GM20431 (cell line): ENCODE measurements around the gene HDHD5.

Experiments
- in situ Hi-C: fragments of 300-500 bp; cut with MseI, MboI; formaldehyde crosslinking; loops from one replicate; pipeline ENCODE4 v1.15.0; 2020; ENCODE audit warnings: low sequenced_read_pairs; ENCODE audit not compliant: unreplicated experiment

HDHD5 gene

GRCh38 chr22:17121233-17122195 is 37.6 kb downstream of the HDHD5 start, which contains the start of gene TMEM121B:
Gene TMEM121B (minus strand): TSS chr22:17121360. CDS start chr22:17121127, 233 bp downstream.
- in situ Hi-C loops, result no loop called here

- in situ Hi-C loops, result no loop called here
These were observed 38.3 kb downstream of the HDHD5 start for GRCh38 chr22:17120711-17121232.

- in situ Hi-C loops, result no loop called here
These were observed 38.8 kb downstream of the HDHD5 start for GRCh38 chr22:17120281-17120680.

- in situ Hi-C loops, result no loop called here
These were observed 39.4 kb downstream of the HDHD5 start for GRCh38 chr22:17119481-17120202.

- in situ Hi-C loops, result no loop called here
These were observed 40.7 kb downstream of the HDHD5 start for GRCh38 chr22:17118342-17118741.

- in situ Hi-C loops, result no loop called here
These were observed 41.2 kb downstream of the HDHD5 start for GRCh38 chr22:17117890-17118289.

GRCh38 chr22:17117400-17117799 is 41.7 kb downstream of the HDHD5 start:
- in situ Hi-C loops, result no loop called here

GRCh38 chr22:17116572-17117330 is 42.3 kb downstream of the HDHD5 start:
- in situ Hi-C loops, result no loop called here

- in situ Hi-C loops, result no loop called here
These were observed 43.0 kb downstream of the HDHD5 start for GRCh38 chr22:17115945-17116565.

- in situ Hi-C loops, result no loop called here
These were observed 43.8 kb downstream of the HDHD5 start for GRCh38 chr22:17115236-17115635.

- in situ Hi-C loops, result no loop called here
These were observed 44.2 kb downstream of the HDHD5 start for GRCh38 chr22:17114898-17115235.

GRCh38 chr22:17114173-17114897 is 44.7 kb downstream of the HDHD5 start:
- in situ Hi-C loops, result no loop called here

- in situ Hi-C loops, result no loop called here
These were observed 45.5 kb downstream of the HDHD5 start for GRCh38 chr22:17113600-17113999.

GRCh38 chr22:17112491-17113042 is 46.5 kb downstream of the HDHD5 start:
- in situ Hi-C loops, result no loop called here

GRCh38 chr22:17110791-17111550 is 48.1 kb downstream of the HDHD5 start:
- in situ Hi-C loops, result no loop called here

GRCh38 chr22:17109976-17110375 is 49.1 kb downstream of the HDHD5 start:
- in situ Hi-C loops, result no loop called here

- in situ Hi-C loops, result no loop called here
These were observed 49.8 kb downstream of the HDHD5 start for GRCh38 chr22:17109113-17109865.
